OCI-LY1 (cell line): Measurements from ENCODE around the gene BLOC1S1.

Experiments
- H2AFZ ChIP-seq: fragments of 200-600 bp; sonication (generic), shearing (Covaris generic); 2 replicates; pipeline ENCODE4 v1.6.0; 2014; ENCODE audit warnings: antibody characterized with exemption, mild to moderate bottlenecking, low read length
- H3F3A ChIP-seq: fragments of 200-600 bp; sonication (generic), shearing (Covaris generic); 2 replicates; pipeline ENCODE4 v1.6.0; 2014; ENCODE audit warnings: mild to moderate bottlenecking, antibody characterized with exemption, low read length, moderate library complexity; ENCODE audit not compliant: insufficient read depth
- H3K27ac ChIP-seq: fragments of 200-600 bp; sonication (generic); 2 replicates; pipeline ENCODE4 v1.5.1; 2014; ENCODE audit warnings: low read length, mixed run types, mild to moderate bottlenecking, low read depth; ENCODE audit not compliant: poor library complexity, severe bottlenecking
- H3K27me3 ChIP-seq: fragments of 200-600 bp; sonication (generic); 2 replicates; pipeline ENCODE4 v1.6.0; 2014; ENCODE audit warnings: antibody characterized with exemption, mild to moderate bottlenecking, low read length, moderate library complexity; ENCODE audit not compliant: insufficient read depth
- H3K36me3 ChIP-seq: fragments of 200-600 bp; sonication (generic); 2 replicates; pipeline ENCODE4 v1.6.1; 2014; ENCODE audit warnings: mild to moderate bottlenecking, antibody characterized with exemption, low read length, moderate library complexity, mixed read lengths; ENCODE audit not compliant: insufficient read depth
- H3K4me1 ChIP-seq: fragments of 200-600 bp; sonication (generic); 2 replicates; pipeline ENCODE4 v1.5.1; 2014; ENCODE audit warnings: mild to moderate bottlenecking, low read length, moderate library complexity; ENCODE audit not compliant: insufficient read depth, severe bottlenecking
- H3K4me2 ChIP-seq: fragments of 200-600 bp; sonication (generic), shearing (Covaris generic); 2 replicates; pipeline ENCODE4 v1.6.1; 2014; ENCODE audit warnings: low read length
- H3K4me3 ChIP-seq: fragments of 200-600 bp; sonication (generic); 2 replicates; pipeline ENCODE4 v1.5.1; 2014; ENCODE audit warnings: low read length, low read depth, mild to moderate bottlenecking, mixed read lengths; ENCODE audit not compliant: poor library complexity, severe bottlenecking
- H3K79me2 ChIP-seq: fragments of 200-600 bp; shearing (Covaris generic); 2 replicates; pipeline ENCODE4 v1.6.1; 2016; ENCODE audit warnings: mixed run types, low read length, mixed read lengths; ENCODE audit not compliant: insufficient read depth
- H3K9ac ChIP-seq: fragments of 200-600 bp; sonication (generic), shearing (Covaris generic); 2 replicates; pipeline ENCODE4 v1.6.1; 2014; ENCODE audit warnings: mild to moderate bottlenecking, low read length, mixed read lengths
- H3K9me2 ChIP-seq: fragments of 200-600 bp; sonication (generic), shearing (Covaris generic); 2 replicates; pipeline ENCODE4 v1.6.1; 2014; ENCODE audit warnings: low read depth, mild to moderate bottlenecking, low read length, mixed read lengths
- H3K9me3 ChIP-seq: fragments of 200-600 bp; shearing (Covaris generic); 2 replicates; pipeline ENCODE4 v1.6.1; 2014; ENCODE audit warnings: low read length, mixed read lengths
- H4K20me1 ChIP-seq: fragments of 200-600 bp; sonication (generic), shearing (Covaris generic); 2 replicates; pipeline ENCODE4 v1.6.0; 2016; ENCODE audit warnings: mild to moderate bottlenecking, low read length; ENCODE audit not compliant: insufficient read depth
- EZH2 ChIP-seq: fragments of 200-600 bp; sonication (generic), shearing (Covaris generic); IDR thresholded peaks from 2 replicates; pipeline ENCODE4 v1.8.0; 2017; ENCODE audit warnings: borderline replicate concordance, mixed run types, mild to moderate bottlenecking, antibody characterized with exemption, low read length, moderate library complexity, mixed read lengths
- TF ChIP-seq, protein P1 (sequence below): fragments of 200-600 bp; sonication (generic), shearing (Covaris generic); IDR thresholded peaks from 2 replicates; pipeline ENCODE4 v1.5.1; 2017; ENCODE audit warnings: mild to moderate bottlenecking, antibody characterized with exemption, low read length, moderate library complexity, mixed read lengths

BLOC1S1 gene

DNA sequence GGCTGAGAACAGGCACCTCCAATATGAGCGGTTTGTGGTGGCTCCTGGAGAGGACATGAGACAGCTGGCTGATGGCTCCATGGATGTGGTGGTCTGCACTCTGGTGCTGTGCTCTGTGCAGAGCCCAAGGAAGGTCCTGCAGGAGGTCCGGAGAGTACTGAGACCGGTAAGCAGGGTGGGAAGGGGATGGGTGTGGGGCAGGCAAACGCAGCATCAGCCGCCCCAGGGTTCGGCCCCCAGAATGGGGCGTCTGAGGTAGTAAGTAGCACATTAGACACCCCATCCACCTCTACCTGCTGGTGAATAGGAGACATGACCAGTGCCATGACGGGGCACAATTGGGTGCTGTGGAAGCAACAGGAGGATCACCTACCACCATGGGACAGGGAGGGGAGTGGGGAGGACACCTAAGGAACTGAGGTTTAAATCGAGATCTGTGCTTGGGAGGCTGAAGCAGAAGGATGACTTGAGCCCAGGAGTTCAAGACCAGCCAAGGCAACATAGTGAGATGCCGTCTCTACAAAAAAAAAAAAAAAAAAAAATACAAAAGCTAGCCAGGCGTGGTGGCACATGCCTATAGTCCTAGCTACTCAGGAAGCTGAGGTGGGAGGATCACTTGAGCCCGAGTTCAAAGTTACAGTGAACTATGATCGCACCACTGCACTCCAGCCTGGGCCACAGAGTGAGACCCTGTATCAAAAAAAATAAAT lies 33.6 kb upstream of the BLOC1S1 start:
- Histone ChIP-seq H3K9me3 (no peaks in the 10 kb centered on the region), H3K4me1 (no peaks in the 10 kb centered on the region), H3K9me2 (no peaks in the 10 kb centered on the region), H3K9ac (no peak overlapping the region), H3K27me3 (peaks cover 12% of the 10 kb centered on the region; the same call in 1 of the 2 replicates), H3F3A (no peaks in the 10 kb centered on the region), H3K4me2 (no peak overlapping the region), H3K79me2 (no peaks in the 10 kb centered on the region), H3K4me3 (no peak overlapping the region), H3K27ac (no peak overlapping the region), H2AFZ (no peak overlapping the region), H4K20me1 (no peaks in the 10 kb centered on the region), H3K36me3 (no peaks in the 10 kb centered on the region)
- TF ChIP-seq EZH2: no peak
- TF ChIP-seq, protein P1, sequence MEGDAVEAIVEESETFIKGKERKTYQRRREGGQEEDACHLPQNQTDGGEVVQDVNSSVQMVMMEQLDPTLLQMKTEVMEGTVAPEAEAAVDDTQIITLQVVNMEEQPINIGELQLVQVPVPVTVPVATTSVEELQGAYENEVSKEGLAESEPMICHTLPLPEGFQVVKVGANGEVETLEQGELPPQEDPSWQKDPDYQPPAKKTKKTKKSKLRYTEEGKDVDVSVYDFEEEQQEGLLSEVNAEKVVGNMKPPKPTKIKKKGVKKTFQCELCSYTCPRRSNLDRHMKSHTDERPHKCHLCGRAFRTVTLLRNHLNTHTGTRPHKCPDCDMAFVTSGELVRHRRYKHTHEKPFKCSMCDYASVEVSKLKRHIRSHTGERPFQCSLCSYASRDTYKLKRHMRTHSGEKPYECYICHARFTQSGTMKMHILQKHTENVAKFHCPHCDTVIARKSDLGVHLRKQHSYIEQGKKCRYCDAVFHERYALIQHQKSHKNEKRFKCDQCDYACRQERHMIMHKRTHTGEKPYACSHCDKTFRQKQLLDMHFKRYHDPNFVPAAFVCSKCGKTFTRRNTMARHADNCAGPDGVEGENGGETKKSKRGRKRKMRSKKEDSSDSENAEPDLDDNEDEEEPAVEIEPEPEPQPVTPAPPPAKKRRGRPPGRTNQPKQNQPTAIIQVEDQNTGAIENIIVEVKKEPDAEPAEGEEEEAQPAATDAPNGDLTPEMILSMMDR: no peak

DNA sequence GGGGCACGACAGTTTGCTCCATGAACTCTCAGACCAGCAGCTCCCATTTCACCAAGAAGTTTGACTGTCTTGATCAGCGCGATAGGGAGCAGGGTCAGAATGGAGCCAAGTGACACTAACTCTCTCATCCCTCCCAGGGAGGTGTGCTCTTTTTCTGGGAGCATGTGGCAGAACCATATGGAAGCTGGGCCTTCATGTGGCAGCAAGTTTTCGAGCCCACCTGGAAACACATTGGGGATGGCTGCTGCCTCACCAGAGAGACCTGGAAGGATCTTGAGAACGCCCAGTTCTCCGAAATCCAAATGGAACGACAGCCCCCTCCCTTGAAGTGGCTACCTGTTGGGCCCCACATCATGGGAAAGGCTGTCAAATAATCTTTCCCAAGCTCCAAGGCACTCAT lies 32.2 kb upstream of the BLOC1S1 start:
- Histone ChIP-seq H3K4me1 (no peaks in the 10 kb centered on the region), H2AFZ (no peak overlapping the region), H3K4me3 (no peak overlapping the region), H3K9me2 (no peaks in the 10 kb centered on the region), H3K79me2 (no peaks in the 10 kb centered on the region), H3K9ac (no peak overlapping the region), H3K9me3 (no peaks in the 10 kb centered on the region), H3K27ac (no peak overlapping the region), H3F3A (no peaks in the 10 kb centered on the region), H3K36me3 (no peaks in the 10 kb centered on the region), H3K27me3 (peaks cover 16% of the 10 kb centered on the region; the same call in 1 of the 2 replicates), H4K20me1 (no peaks in the 10 kb centered on the region), H3K4me2 (no peak overlapping the region)
- TF ChIP-seq, protein P1: no peak
- TF ChIP-seq EZH2: no peak

DNA sequence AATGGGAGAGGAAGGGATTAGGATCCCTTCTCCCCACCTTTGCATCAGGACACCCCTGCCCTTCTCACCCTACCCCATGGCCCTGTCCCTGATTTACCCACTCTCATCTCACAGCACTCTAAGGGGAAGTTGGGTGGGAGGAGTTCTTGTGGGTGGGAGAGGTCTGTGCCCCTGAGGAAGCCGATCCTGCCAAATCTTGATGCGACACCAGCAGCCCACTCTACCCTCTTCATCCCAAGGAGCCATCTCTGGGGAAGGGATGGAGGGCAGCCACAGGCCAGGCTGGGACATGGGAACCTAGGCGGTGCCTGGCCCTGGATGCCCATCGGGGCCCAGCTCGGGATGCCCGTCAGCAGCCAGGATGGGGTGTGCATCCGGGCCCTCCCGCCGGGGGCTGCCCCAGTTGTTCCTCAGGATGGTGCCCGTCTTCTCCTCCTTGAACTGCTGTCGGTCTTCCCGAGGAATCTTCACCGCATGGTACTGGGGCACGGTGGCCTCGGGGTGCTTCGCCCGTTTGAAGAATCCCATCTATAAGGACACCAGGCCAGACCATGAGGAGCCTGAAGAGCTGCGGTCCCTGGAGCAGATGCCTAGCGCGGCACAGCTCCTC lies 31.0 kb upstream of the BLOC1S1 start:
- H3K9me2 ChIP-seq: no peaks in the 10 kb centered on the region
- H3K9me3 ChIP-seq: no peaks in the 10 kb centered on the region
- H3K4me3 ChIP-seq: no peak overlapping the region
- H3K4me2 ChIP-seq: no peak overlapping the region
- no peak overlapping the region for H2AFZ ChIP-seq
- H3K4me1 ChIP-seq: no peaks in the 10 kb centered on the region
- no peaks in the 10 kb centered on the region for H4K20me1 ChIP-seq
- H3K27ac ChIP-seq: no peak overlapping the region
- TF ChIP-seq, protein P1: no peak
- TF ChIP-seq EZH2: no peak
- no peaks in the 10 kb centered on the region for H3K36me3 ChIP-seq
- no peak overlapping the region for H3K9ac ChIP-seq
- H3K27me3 ChIP-seq: peaks cover 16% of the 10 kb centered on the region; the same call in 1 of the 2 replicates
- H3F3A ChIP-seq: no peaks in the 10 kb centered on the region
- no peaks in the 10 kb centered on the region for H3K79me2 ChIP-seq
